GM08714 (cell line): ENCODE results near the gene ACACB.

Experiments
- H3K4me3 ChIP-seq: fragments of 200-500 bp; sonication (Bioruptor generic); 2 replicates; pipeline ENCODE4 v1.5.1; 2014; ENCODE audit warnings: mild to moderate bottlenecking, low read length, inconsistent platforms
- ZNF274 ChIP-seq: IDR thresholded peaks from 2 replicates; pipeline ENCODE4 v1.6.1; 2012; ENCODE audit warnings: mild to moderate bottlenecking, low read depth, low read length

Gene ACACB

DNA sequence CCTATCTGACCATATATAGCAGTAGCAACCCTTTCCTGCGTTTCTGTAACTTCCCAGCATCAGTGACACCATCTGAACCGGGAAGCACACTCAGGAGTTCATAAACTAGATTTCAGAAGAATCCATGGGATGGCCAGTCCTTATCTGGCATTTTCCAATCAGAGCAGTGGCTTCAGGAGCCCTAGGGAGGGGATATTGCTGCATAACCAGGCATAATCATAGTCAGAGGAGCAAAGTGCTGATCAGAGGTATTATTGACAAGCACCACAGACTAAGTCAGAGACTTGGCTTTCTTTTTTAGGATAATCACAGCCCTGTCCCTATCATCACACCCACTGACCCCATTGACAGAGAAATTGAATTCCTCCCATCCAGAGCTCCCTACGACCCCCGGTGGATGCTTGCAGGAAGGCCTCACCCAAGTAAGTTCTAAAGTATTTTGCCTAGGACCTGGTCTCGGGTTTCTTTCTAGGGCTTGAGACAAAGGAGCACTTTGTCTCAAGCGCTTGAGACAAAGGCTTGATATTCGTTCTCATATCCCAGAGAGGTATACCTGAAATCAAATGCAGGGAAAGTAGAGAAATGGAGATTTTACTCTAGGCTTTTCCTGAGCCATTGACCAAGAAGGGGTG, 137.6 kb downstream of the ACACB start:
- no peak overlapping the region for H3K4me3 ChIP-seq
- no peak for TF ChIP-seq ZNF274

- no peak overlapping the region for H3K4me3 ChIP-seq
- no peak for TF ChIP-seq ZNF274
Observed at GRCh38 chr12:109255377-109255776, 139.0 kb downstream of the ACACB start.

- TF ChIP-seq ZNF274: no peak
- no peak overlapping the region for H3K4me3 ChIP-seq
Observed at GRCh38 chr12:109256011-109256410, 139.6 kb downstream of the ACACB start.

GRCh38 chr12:109258201-109258600, 141.8 kb downstream of the ACACB start:
- no peak for TF ChIP-seq ZNF274
- H3K4me3 ChIP-seq: no peak overlapping the region

DNA sequence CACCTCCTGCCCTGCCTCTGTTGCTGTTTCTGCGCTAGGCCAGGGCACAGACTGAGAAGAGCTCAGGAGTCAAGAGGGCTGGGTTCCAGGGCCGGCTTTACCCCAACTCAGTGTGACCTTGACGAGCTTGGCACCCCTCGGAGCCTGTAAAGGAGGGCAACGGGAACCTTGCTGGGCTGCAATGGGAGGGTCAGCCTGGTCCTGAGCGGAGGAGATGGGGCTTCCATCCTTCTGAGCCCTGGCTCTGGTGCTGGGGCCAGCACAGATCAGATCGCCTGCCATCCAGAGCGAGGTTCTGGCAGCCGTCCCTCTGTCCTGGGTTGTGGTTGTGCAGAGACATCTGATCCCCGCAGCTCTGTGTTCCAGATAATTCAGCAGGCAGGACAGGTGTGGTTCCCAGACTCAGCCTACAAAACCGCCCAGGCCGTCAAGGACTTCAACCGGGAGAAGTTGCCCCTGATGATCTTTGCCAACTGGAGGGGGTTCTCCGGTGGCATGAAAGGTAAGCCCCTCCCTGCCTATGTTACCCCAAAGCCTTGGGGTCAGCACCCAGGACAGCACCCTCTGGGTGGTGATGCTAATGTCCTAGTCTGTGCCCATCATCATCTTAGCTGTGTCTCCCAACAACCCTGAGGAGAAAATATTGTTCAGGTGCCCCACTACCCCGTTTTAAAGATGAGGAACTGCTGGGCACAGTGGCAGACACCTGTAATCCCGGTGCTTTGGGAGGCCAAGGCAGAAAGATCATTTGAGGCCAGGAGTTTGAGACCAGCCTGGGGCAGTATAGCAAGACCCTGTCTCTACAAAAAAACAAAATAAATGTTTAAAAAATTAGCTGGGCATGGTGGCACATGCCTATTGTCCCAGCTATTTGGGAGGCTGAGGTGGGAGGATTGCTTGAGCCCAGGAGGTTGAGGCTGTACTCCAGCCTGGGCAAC, 142.5 kb downstream of the ACACB start:
- TF ChIP-seq ZNF274: no peak
- H3K4me3 ChIP-seq: no peak overlapping the region

DNA sequence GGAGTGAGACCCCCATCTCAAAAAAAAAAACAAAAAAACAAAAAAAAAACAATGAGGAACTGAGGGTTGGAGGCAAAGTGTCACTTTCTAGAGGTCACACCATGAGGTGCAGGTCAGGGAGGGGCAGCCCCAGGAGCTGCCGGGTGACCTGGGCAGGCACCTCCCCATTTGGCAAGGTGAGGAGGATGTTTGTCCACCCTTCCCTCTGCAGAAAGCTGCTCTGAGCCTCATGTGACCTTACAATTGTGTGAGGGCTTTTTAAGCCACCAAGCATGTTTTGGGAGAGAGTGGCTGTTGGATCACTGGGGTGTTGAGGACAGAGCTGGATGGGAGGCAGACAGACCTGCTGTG, 143.1 kb downstream of the ACACB start:
- H3K4me3 ChIP-seq: no peak overlapping the region
- TF ChIP-seq ZNF274: no peak

GRCh38 chr12:109261087-109261486, 144.7 kb downstream of the ACACB start:
- no peak overlapping the region for H3K4me3 ChIP-seq
- no peak for TF ChIP-seq ZNF274

- no peak for TF ChIP-seq ZNF274
- H3K4me3 ChIP-seq: no peak overlapping the region
Observed at GRCh38 chr12:109261939-109262338, 145.6 kb downstream of the ACACB start.

DNA sequence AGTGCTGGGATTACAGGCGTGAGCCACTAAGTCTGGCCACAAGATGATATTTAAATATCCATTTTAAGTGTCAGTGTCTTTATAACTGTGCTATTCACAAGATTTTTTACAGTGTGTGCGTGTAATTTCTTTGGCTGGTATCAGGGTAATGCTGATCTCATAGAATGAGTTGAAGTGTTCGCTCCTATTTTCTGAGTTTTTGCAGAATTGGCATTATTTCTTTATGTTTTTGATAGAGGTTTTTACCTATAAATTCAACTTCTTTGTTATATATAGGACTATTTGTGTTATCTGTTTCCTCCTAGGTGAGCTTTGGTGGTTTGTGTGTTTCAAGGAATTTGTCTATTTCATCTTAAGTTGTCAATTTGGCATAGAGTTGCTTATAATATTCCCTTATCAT, 147.1 kb downstream of the ACACB start:
- no peak overlapping the region for H3K4me3 ChIP-seq
- no peak for TF ChIP-seq ZNF274

DNA sequence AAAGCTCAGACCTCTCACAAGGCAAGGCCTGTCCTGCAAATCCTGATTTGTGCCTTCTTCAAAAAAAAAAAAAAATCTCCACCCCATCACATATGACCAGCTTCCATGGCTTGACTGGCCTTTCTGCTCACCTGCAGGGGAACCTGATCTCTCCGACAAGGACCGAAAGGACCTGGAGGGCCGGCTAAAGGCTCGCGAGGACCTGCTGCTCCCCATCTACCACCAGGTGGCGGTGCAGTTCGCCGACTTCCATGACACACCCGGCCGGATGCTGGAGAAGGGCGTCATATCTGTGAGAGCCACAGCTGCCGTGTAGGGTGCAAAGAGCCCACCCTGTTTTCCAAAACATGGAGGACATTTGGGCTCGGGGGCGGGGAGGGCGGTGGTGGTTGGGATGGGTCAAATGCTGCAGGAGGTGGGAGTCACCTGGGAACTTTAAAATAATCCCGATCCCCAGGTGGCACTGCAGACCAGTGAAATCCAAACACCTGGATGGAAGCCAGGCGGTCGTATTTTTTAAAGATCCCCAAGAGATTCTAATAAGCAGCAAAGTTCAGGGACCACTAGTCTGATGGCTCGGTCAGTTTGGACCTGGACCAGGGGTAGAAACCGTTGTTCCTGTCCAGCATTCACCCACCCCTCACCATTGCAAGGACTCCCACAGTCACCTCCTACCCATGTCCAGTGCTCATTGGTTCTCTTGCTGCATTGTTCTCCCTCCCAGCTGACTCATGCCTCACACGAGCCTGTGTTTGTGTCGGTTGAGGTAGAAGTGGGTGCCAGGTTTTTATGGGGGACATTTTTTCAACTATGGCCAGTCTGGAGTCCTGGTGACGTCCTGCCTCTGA, 147.9 kb downstream of the ACACB start:
- TF ChIP-seq ZNF274: no peak
- no peak overlapping the region for H3K4me3 ChIP-seq

DNA sequence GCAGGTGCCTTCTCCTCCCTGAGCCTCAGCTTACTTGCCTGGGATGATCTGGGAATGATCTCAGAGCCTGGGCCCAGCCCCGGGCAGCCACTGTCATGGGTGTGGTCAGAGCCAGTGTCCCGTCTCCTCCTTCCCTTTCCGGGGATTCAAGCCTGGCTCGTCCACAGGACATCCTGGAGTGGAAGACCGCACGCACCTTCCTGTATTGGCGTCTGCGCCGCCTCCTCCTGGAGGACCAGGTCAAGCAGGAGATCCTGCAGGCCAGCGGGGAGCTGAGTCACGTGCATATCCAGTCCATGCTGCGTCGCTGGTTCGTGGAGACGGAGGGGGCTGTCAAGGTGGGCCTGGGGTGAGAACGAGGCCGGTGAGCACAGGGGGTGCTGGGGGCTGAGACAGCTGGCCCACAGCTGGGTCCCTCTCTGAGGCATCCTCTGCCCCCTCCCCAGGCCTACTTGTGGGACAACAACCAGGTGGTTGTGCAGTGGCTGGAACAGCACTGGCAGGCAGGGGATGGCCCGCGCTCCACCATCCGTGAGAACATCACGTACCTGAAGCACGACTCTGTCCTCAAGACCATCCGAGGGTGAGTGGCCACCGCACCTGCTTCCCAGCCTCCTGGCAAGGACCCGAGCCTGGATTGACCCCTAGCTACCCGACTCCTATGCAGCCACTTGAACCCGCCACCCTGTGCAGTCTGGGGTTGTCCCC, 148.7 kb downstream of the ACACB start:
- no peak overlapping the region for H3K4me3 ChIP-seq
- TF ChIP-seq ZNF274: no peak

- no peak for TF ChIP-seq ZNF274
- no peak overlapping the region for H3K4me3 ChIP-seq
Observed at GRCh38 chr12:109266106-109266879, 149.9 kb downstream of the ACACB start.

DNA sequence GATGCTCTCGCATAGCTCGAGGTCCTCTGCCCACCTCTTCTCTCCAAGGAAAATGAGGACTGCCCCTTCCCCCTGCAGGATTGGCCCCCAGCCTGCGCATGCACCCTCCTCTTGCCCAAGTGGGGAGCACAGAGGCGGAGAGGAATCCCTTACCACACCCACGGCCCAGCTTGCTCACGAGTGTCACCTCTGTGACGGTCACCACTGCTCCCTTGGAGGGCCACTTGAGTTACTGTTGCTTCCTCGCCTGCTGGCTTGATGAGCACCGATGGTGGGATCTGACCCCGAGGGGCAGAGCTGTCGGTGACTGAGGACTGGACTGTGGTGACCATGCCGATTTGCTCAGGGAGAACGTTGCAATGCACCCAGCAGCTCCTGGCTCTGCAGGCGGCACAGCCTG, 151.0 kb downstream of the ACACB start:
- H3K4me3 ChIP-seq: no peak overlapping the region
- TF ChIP-seq ZNF274: no peak

- no peak for TF ChIP-seq ZNF274
Observed at GRCh38 chr12:109268896-109269295, 152.5 kb downstream of the ACACB start.

More at GRCh38 chr12:109268896-109269295, 152.5 kb downstream of the ACACB start:
- H3K4me3 ChIP-seq: no peak overlapping the region
